Measurements from ENCODE around the gene PFKFB1. TPM values are rescaled to one million over a fixed set of nuclear protein-coding genes. Genes with fewer than 3 reads are reported as not detected.

PFKFB1 gene
- total RNA-seq, 1 experiment from 2014 or later = 0.37 TPM

DNA sequence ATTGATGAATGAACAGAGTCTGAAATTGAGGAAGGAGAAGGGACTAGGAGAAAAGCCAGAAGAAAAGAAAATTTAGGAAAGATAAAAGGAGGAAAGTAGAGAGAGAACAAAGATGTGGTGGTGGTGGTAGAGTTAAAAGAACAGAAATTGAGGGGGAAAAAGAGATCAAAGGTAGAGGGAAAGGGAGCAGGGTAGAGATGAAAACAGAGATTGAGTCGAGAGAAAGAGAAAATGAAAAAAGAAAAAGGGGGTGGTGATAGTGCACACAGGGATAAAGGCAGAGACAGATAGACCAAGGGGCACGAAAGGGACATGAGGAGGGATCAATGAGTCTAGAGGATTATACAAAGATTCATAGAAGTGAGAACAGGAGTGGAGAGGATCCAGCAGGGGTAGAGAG lies 32.9 kb upstream of the PFKFB1 start:
- intact Hi-C loops (cut with micrococcal nuclease) = no loop called here
- no TSS peak for BruUV-seq (replicated peaks)
- H3K27ac Mint-ChIP-seq (ENCODE audit: low read depth, unreplicated experiment) = no peak overlapping the region
- H3K4me1 Mint-ChIP-seq (ENCODE audit: insufficient read depth, unreplicated experiment) = no peaks in the 10 kb centered on the region
- H3K4me3 Mint-ChIP-seq (ENCODE audit: unreplicated experiment) = no peak overlapping the region
- DNase-seq (ENCODE audit: unreplicated experiment) = no peak
- ChIA-PET POLR2A (no interaction called here), CTCF (no interaction called here)
- H3K27me3 Mint-ChIP-seq (ENCODE audit: insufficient read depth, unreplicated experiment) = peaks cover 37% of the 10 kb centered on the region
- no peak for TF ChIP-seq CTCF (IDR thresholded peaks at IDR 0.05; ENCODE audit: unreplicated experiment)
- H3K9me3 Mint-ChIP-seq (ENCODE audit: unreplicated experiment) = no peaks in the 10 kb centered on the region
- no peaks in the 10 kb centered on the region for H3K36me3 Mint-ChIP-seq (ENCODE audit: insufficient read depth, unreplicated experiment)

DNA sequence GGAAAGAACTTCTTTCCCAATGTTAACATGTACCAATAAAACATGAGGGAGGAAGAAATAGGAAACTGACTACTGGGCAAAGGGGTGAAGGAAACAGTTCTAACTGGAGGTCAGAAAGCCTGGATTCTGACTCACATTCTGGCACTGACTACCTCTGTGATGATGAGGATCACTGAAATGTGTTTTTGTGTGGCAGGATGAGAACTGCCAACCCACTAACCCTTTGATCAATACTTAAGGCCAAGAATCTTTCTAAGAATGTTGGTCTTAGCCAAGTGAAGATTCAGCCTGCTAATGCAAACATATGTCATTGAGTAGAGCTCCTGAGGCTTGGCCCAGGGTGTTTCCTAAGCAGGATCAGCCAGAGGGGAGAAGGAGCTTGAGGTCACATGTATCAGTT lies 32.2 kb upstream of the PFKFB1 start:
- intact Hi-C loops (cut with micrococcal nuclease) = no loop called here

GRCh38 chrX:55014897-55015299 lies 20.9 kb upstream of the PFKFB1 start:
- H3K27ac Mint-ChIP-seq (ENCODE audit: low read depth, unreplicated experiment) = no peak overlapping the region
- no peak for TF ChIP-seq CTCF (IDR thresholded peaks at IDR 0.05; ENCODE audit: unreplicated experiment)
- intact Hi-C loops (cut with micrococcal nuclease) = no loop called here
- DNase-seq (ENCODE audit: unreplicated experiment) = no peak
- H3K4me3 Mint-ChIP-seq (ENCODE audit: unreplicated experiment) = no peak overlapping the region
- CTCF ChIA-PET = interaction anchor here (0.5 kb wide), 1 partner anchor 1705 kb away, joined by 3 read pairs; no protein-coding TSS in a partner anchor
- H3K9me3 Mint-ChIP-seq (ENCODE audit: unreplicated experiment) = no peaks in the 10 kb centered on the region
- H3K36me3 Mint-ChIP-seq (ENCODE audit: insufficient read depth, unreplicated experiment) = no peaks in the 10 kb centered on the region
- POLR2A ChIA-PET = interaction anchor here (3.0 kb wide), 1 partner anchor 15 kb away, joined by 9 read pairs; the partner anchor contains the start of gene APEX2
- H3K4me1 Mint-ChIP-seq (ENCODE audit: insufficient read depth, unreplicated experiment) = no peaks in the 10 kb centered on the region
- H3K27me3 Mint-ChIP-seq (ENCODE audit: insufficient read depth, unreplicated experiment) = no peaks in the 10 kb centered on the region
- no TSS peak for BruUV-seq (replicated peaks)

More for the DNA sequence above, 32.2 kb upstream of the PFKFB1 start:
- ChIA-PET POLR2A (no interaction called here), CTCF (no interaction called here)
- Mint-ChIP-seq H3K4me1 (ENCODE audit: insufficient read depth, unreplicated experiment) (no peaks in the 10 kb centered on the region), H3K27ac (ENCODE audit: low read depth, unreplicated experiment) (no peak overlapping the region), H3K4me3 (ENCODE audit: unreplicated experiment) (no peak overlapping the region), H3K9me3 (ENCODE audit: unreplicated experiment) (no peaks in the 10 kb centered on the region), H3K36me3 (ENCODE audit: insufficient read depth, unreplicated experiment) (no peaks in the 10 kb centered on the region), H3K27me3 (ENCODE audit: insufficient read depth, unreplicated experiment) (peaks cover 34% of the 10 kb centered on the region)
- no peak for TF ChIP-seq CTCF (IDR thresholded peaks at IDR 0.05; ENCODE audit: unreplicated experiment)
- DNase-seq (ENCODE audit: unreplicated experiment) = no peak
- no TSS peak for BruUV-seq (replicated peaks)

GRCh38 chrX:55011294-55011693 lies 17.3 kb upstream of the PFKFB1 start:
- Mint-ChIP-seq H3K4me1 (ENCODE audit: insufficient read depth, unreplicated experiment) (peaks cover 6% of the 10 kb centered on the region), H3K27me3 (ENCODE audit: insufficient read depth, unreplicated experiment) (no peaks in the 10 kb centered on the region), H3K36me3 (ENCODE audit: insufficient read depth, unreplicated experiment) (no peaks in the 10 kb centered on the region), H3K4me3 (ENCODE audit: unreplicated experiment) (no peak overlapping the region), H3K9me3 (ENCODE audit: unreplicated experiment) (no peaks in the 10 kb centered on the region), H3K27ac (ENCODE audit: low read depth, unreplicated experiment) (no peak overlapping the region)
- intact Hi-C loops (cut with micrococcal nuclease) = no loop called here
- BruUV-seq (replicated peaks) = no TSS peak
- ChIA-PET CTCF (interaction anchor here (0.6 to 1.3 kb wide), 8 partner anchors 9 to 1504 kb away, joined by 3 to 6 read pairs (median 4); partner anchors contain the start of genes ALAS2, APEX2 and GNL3L), POLR2A (interaction anchor here (5.6 kb wide), 1 partner anchor 11 kb away, joined by 30 read pairs; the partner anchor contains the start of gene APEX2)
- peak; percentile 21 for TF ChIP-seq CTCF (IDR thresholded peaks at IDR 0.05; ENCODE audit: unreplicated experiment)
- DNase-seq (ENCODE audit: unreplicated experiment) = no peak
